Keratinocyte (primary cell): ENCODE measurements around the gene LDLR.

Experiments
- EZH2 ChIP-seq: IDR thresholded peaks from one replicate; pipeline ENCODE4 v1.6.1; 2012; ENCODE audit warnings: inconsistent platforms, mild to moderate bottlenecking, low read length, moderate library complexity
- TF ChIP-seq, protein P1 (sequence below), 3 experiments: IDR thresholded peaks in 1 of 3; conservative IDR thresholded peaks in 1 of 3; optimal IDR thresholded peaks in 1 of 3; 2 replicates in 2 of 3; 3 replicates in 1 of 3; pipeline versions ENCODE3 to v1.5.1; 2011; ENCODE audit warnings: low read length in 3 of 3, mild to moderate bottlenecking in 3 of 3, moderate library complexity in 2 of 3, control low read depth in 1 of 3, inconsistent platforms in 1 of 3; ENCODE audit not compliant: insufficient read depth in 2 of 3; ENCODE audit errors: extremely low read depth in 1 of 3

DNA sequence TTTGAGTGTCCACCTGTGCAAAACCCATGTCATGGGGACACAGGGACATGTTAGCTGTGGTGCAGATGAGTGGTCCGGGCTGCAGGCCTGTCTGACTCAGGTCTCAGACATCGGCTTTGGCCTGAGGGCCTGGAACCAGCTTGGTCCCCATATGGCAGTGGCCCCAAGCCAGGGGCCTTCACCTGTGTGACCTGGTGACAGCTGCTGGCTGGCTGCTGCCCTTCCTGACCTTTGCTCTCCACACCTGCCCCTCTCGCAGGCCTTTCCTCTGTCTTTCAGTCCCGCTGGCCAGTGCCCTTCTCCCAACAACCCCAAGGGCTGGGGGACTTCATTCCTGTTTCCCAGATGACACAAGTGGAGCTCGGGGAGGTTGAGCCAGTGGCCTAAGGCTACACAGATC is 22.9 kb upstream of the LDLR start:
- TF ChIP-seq, protein P1, sequence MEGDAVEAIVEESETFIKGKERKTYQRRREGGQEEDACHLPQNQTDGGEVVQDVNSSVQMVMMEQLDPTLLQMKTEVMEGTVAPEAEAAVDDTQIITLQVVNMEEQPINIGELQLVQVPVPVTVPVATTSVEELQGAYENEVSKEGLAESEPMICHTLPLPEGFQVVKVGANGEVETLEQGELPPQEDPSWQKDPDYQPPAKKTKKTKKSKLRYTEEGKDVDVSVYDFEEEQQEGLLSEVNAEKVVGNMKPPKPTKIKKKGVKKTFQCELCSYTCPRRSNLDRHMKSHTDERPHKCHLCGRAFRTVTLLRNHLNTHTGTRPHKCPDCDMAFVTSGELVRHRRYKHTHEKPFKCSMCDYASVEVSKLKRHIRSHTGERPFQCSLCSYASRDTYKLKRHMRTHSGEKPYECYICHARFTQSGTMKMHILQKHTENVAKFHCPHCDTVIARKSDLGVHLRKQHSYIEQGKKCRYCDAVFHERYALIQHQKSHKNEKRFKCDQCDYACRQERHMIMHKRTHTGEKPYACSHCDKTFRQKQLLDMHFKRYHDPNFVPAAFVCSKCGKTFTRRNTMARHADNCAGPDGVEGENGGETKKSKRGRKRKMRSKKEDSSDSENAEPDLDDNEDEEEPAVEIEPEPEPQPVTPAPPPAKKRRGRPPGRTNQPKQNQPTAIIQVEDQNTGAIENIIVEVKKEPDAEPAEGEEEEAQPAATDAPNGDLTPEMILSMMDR (optimal IDR thresholded peaks at IDR 0.05 in 1 of 3, IDR thresholded peaks at IDR 0.05 in 1 of 3, conservative IDR thresholded peaks at IDR 0.05 in 1 of 3; ENCODE audit: extremely low read depth in 1 of 3, insufficient read depth in 2 of 3, low read length in 3 of 3), result no peak
- TF ChIP-seq EZH2, result no peak
